PC-3 (cell line): ENCODE measurements around the gene UNCX. TPM values are rescaled to one million over a fixed set of nuclear protein-coding genes. Genes with fewer than 3 reads are reported as not detected.

Experiments used
- ATAC-seq: fragments of 200-7000 bp; cut with Tn5 transposase; 2 replicates; pipeline ENCODE4 v1.9.1; 2020; ENCODE audit warnings: mild to moderate bottlenecking, moderate library complexity
- BruUV-seq: library from RNA; stranded (reverse); fragments of 400-500 nt; replicated peaks from 2 replicates; lab custom pipeline; 2021; lab: Mats Ljungman, UMichigan
- CTCF ChIA-PET: fragments of 300-600 bp; sonication (Branson Sonifier 250); formaldehyde crosslinking; loops from one replicate; lab custom pipeline; 2022; ENCODE audit warnings: antibody characterized with exemption; lab: Charles Lee
- POLR2A ChIA-PET: fragments of 300-600 bp; sonication (Branson Sonifier 250); formaldehyde crosslinking; loops from one replicate; lab custom pipeline; 2022; ENCODE audit warnings: antibody characterized with exemption; ENCODE audit not compliant: unreplicated experiment; lab: Charles Lee
- DNase-seq: peaks from one replicate; pipeline ENCODE4 v3.0.0-alpha.2; 2015
- H2AFZ ChIP-seq: fragments of 300-600 bp; sonication (generic); 2 replicates; pipeline ENCODE4 v1.6.0; 2016; ENCODE audit warnings: antibody characterized with exemption, low read length
- H3F3A ChIP-seq: fragments of 300-600 bp; sonication (generic); one replicate; pipeline ENCODE4 v1.6.0; 2017; ENCODE audit warnings: antibody characterized with exemption, low read length, control low read depth, mild to moderate bottlenecking; ENCODE audit not compliant: unreplicated experiment
- H3K27ac ChIP-seq: fragments of 300-600 bp; sonication (generic); 2 replicates; pipeline ENCODE4 v1.5.1; 2016; ENCODE audit warnings: mild to moderate bottlenecking, low read length
- H3K27me3 ChIP-seq: fragments of 300-600 bp; sonication (generic); 2 replicates; pipeline ENCODE4 v1.6.1; 2016; ENCODE audit warnings: low read length, mixed read lengths
- H3K36me3 ChIP-seq: fragments of 300-600 bp; sonication (generic); 2 replicates; pipeline ENCODE4 v1.6.1; 2016; ENCODE audit warnings: low read depth, mixed run types, low read length, mixed read lengths
- H3K4me1 ChIP-seq: fragments of 300-600 bp; sonication (generic); 2 replicates; pipeline ENCODE4 v1.5.1; 2016; ENCODE audit warnings: low read length; ENCODE audit not compliant: insufficient read depth
- H3K4me2 ChIP-seq: fragments of 300-600 bp; sonication (generic); 2 replicates; pipeline ENCODE4 v1.6.0; 2016; ENCODE audit warnings: low read length
- H3K4me3 ChIP-seq: fragments of 300-600 bp; sonication (generic); 2 replicates; pipeline ENCODE4 v1.5.1; 2016; ENCODE audit warnings: mild to moderate bottlenecking, low read length, mixed read lengths
- H3K79me2 ChIP-seq: fragments of 300-600 bp; sonication (generic); 2 replicates; pipeline ENCODE4 v1.6.1; 2017; ENCODE audit warnings: low read length, mixed read lengths
- H3K9ac ChIP-seq: fragments of 300-600 bp; sonication (generic); 2 replicates; pipeline ENCODE4 v1.6.0; 2016; ENCODE audit warnings: mild to moderate bottlenecking, low read length
- H3K9me2 ChIP-seq: fragments of 300-600 bp; sonication (generic); replicated peaks from 2 replicates; pipeline ENCODE4 v1.6.1; 2016; ENCODE audit warnings: mixed run types, low read length, mixed read lengths
- H3K9me3 ChIP-seq: fragments of 300-600 bp; sonication (generic); 2 replicates; pipeline ENCODE4 v1.6.1; 2016; ENCODE audit warnings: low read length, mixed read lengths
- H4K20me1 ChIP-seq: fragments of 300-600 bp; sonication (generic); 2 replicates; pipeline ENCODE4 v1.6.1; 2016; ENCODE audit warnings: low read length, mixed read lengths
- EZH2 ChIP-seq: fragments of 300-600 bp; sonication (generic); IDR thresholded peaks from one replicate; pipeline ENCODE4 v1.6.1; 2017; ENCODE audit warnings: antibody characterized with exemption, mild to moderate bottlenecking, low read length; ENCODE audit not compliant: unreplicated experiment
- EZH2phosphoT487 ChIP-seq: fragments of 300-600 bp; sonication (generic); IDR thresholded peaks from 2 replicates; pipeline ENCODE4 v1.6.1; 2018; ENCODE audit warnings: mild to moderate bottlenecking, antibody characterized with exemption, low read length, borderline replicate concordance
- intact Hi-C: fragments of 100-400 bp; cut with micrococcal nuclease; formaldehyde crosslinking; loops from 2 replicates; pipeline ENCODE4 v1.9.0; 2023
- total RNA-seq: library from RNA; depleted of rRNA; stranded (reverse); fragments of >200 nt; gene quantifications from 2 replicates; pipeline ENCODE4 v1.2.3, GENCODE V29; 2014
- TF ChIP-seq, protein P1 (sequence below): fragments of 300-600 bp; sonication (generic); conservative IDR thresholded peaks from 2 replicates; pipeline ENCODE4 v1.5.1; 2017; ENCODE audit warnings: antibody characterized with exemption, low read depth, mild to moderate bottlenecking, low read length

Gene UNCX
- total RNA-seq, 1 experiment from 2014 or later, result not detected

GRCh38 chr7:1230411-1231213, 2.1 kb upstream of the UNCX start:
- Histone ChIP-seq H3K4me3 (no peak overlapping the region), H2AFZ (no peak overlapping the region), H3K36me3 (no peaks in the 10 kb centered on the region), H3K79me2 (no peaks in the 10 kb centered on the region), H3K9me3 (no peaks in the 10 kb centered on the region), H3K4me1 (no peaks in the 10 kb centered on the region), H3K9me2 (no peaks in the 10 kb centered on the region), H3K27me3 (peaks cover 82% of the 10 kb centered on the region), H3K27ac (no peak overlapping the region), H3K9ac (no peak overlapping the region), H3K4me2 (no peak overlapping the region), H4K20me1 (no peaks in the 10 kb centered on the region), H3F3A (no peaks in the 10 kb centered on the region)
- DNase-seq, result no peak
- no TSS peak for BruUV-seq
- TF ChIP-seq EZH2phosphoT487, result no peak
- ChIA-PET POLR2A (no interaction called here), CTCF (interaction anchor here (0.6 kb wide), 1 partner anchor 202 kb away, joined by 3 read pairs; no protein-coding TSS in a partner anchor)
- no peak for ATAC-seq
- intact Hi-C loops, result no loop called here

- no peaks in the 10 kb centered on the region for H3K36me3 ChIP-seq
- H3K27me3 ChIP-seq, result peaks cover 76% of the 10 kb centered on the region
- ATAC-seq (peak; percentile 32; the same call in 1 of the 2 replicates), DNase-seq (no peak)
- no TSS peak for BruUV-seq
- H3K4me3 ChIP-seq, result no peak overlapping the region
- intact Hi-C loops, result no loop called here
- no peaks in the 10 kb centered on the region for H3K79me2 ChIP-seq
- H3K4me2 ChIP-seq, result no peak overlapping the region
- H3K4me1 ChIP-seq, result no peaks in the 10 kb centered on the region
- no peak overlapping the region for H3K9ac ChIP-seq
- no peaks in the 10 kb centered on the region for H4K20me1 ChIP-seq
- ChIA-PET POLR2A (no interaction called here), CTCF (no interaction called here)
- H3K27ac ChIP-seq, result no peak overlapping the region
- no peaks in the 10 kb centered on the region for H3K9me3 ChIP-seq
- no peak overlapping the region for H2AFZ ChIP-seq
- TF ChIP-seq EZH2phosphoT487 (no peak), EZH2 (no peak)
- TF ChIP-seq, protein P1, sequence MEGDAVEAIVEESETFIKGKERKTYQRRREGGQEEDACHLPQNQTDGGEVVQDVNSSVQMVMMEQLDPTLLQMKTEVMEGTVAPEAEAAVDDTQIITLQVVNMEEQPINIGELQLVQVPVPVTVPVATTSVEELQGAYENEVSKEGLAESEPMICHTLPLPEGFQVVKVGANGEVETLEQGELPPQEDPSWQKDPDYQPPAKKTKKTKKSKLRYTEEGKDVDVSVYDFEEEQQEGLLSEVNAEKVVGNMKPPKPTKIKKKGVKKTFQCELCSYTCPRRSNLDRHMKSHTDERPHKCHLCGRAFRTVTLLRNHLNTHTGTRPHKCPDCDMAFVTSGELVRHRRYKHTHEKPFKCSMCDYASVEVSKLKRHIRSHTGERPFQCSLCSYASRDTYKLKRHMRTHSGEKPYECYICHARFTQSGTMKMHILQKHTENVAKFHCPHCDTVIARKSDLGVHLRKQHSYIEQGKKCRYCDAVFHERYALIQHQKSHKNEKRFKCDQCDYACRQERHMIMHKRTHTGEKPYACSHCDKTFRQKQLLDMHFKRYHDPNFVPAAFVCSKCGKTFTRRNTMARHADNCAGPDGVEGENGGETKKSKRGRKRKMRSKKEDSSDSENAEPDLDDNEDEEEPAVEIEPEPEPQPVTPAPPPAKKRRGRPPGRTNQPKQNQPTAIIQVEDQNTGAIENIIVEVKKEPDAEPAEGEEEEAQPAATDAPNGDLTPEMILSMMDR, result no peak
- no peaks in the 10 kb centered on the region for H3F3A ChIP-seq
- H3K9me2 ChIP-seq, result no peaks in the 10 kb centered on the region
These were observed 1.2 kb upstream of the UNCX start for GRCh38 chr7:1231214-1232102.

GRCh38 chr7:1232103-1232466, 587 bp upstream of the UNCX start:
- POLR2A ChIA-PET, result no interaction called here
- Histone ChIP-seq H3K4me1 (no peaks in the 10 kb centered on the region), H4K20me1 (no peaks in the 10 kb centered on the region), H3K79me2 (no peaks in the 10 kb centered on the region), H3K27ac (no peak overlapping the region), H3K4me3 (no peak overlapping the region), H3K9me2 (no peaks in the 10 kb centered on the region), H2AFZ (no peak overlapping the region), H3K27me3 (peaks cover 74% of the 10 kb centered on the region), H3K9me3 (no peaks in the 10 kb centered on the region), H3F3A (no peaks in the 10 kb centered on the region), H3K36me3 (no peaks in the 10 kb centered on the region), H3K4me2 (no peak overlapping the region), H3K9ac (no peak overlapping the region)
- ATAC-seq (no peak), DNase-seq (no peak)
- CTCF ChIA-PET, result no interaction called here
- no TSS peak for BruUV-seq
- TF ChIP-seq EZH2, result no peak
- TF ChIP-seq EZH2phosphoT487, result 0 out of 2 replicates have a peak, but pooled peaks have one; percentile 20
- TF ChIP-seq, protein P1, result no peak
- intact Hi-C loops, result no loop called here
